ENCODE measurements around the gene FCN2. TPM values are rescaled to one million over a fixed set of nuclear protein-coding genes. Genes with fewer than 3 reads are reported as not detected.

The FCN2 gene
- polyA plus RNA-seq, 3 donors: 0.84 to 4.1 (median 3.1) TPM

GRCh38 chr9:134863306-134863902, 17.2 kb upstream of the FCN2 start:
- no peak overlapping the region for H3K27ac ChIP-seq (ENCODE audit: low read depth, low read length)
- WGBS, 3 donors: 86 to 91% (median 87%) methylated on average over 16 of the region's 16 CpGs

- WGBS, 3 donors: 59 to 73% (median 66%) methylated on average over 28 of the region's 28 CpGs
- H3K27ac ChIP-seq (ENCODE audit: low read depth, low read length): no peak overlapping the region
Observed at GRCh38 chr9:134863941-134864820, 16.4 kb upstream of the FCN2 start.

GRCh38 chr9:134864821-134865190, 15.8 kb upstream of the FCN2 start:
- H3K27ac ChIP-seq (ENCODE audit: low read depth, low read length): no peak overlapping the region
- WGBS, 3 donors: 84 to 90% (median 90%) methylated on average over 13 of the region's 13 CpGs

GRCh38 chr9:134867917-134868750, 12.5 kb upstream of the FCN2 start:
- no peak overlapping the region for H3K27ac ChIP-seq (ENCODE audit: low read depth, low read length)
- WGBS, 3 donors: 87 to 94% (median 94%) methylated on average over 22 of the region's 22 CpGs

GRCh38 chr9:134868751-134869553, 11.7 kb upstream of the FCN2 start:
- H3K27ac ChIP-seq (ENCODE audit: low read depth, low read length): no peak overlapping the region
- 81 to 90% (median 85%) methylated on average over 25 of the region's 25 CpGs for WGBS, 3 donors

GRCh38 chr9:134869554-134870300, 10.9 kb upstream of the FCN2 start:
- no peak overlapping the region for H3K27ac ChIP-seq (ENCODE audit: low read depth, low read length)
- 79 to 89% (median 89%) methylated on average over 17 of the region's 17 CpGs for WGBS, 3 donors

GRCh38 chr9:134870301-134870694, 10.3 kb upstream of the FCN2 start:
- H3K27ac ChIP-seq (ENCODE audit: low read depth, low read length): no peak overlapping the region
- 80 to 91% (median 88%) methylated on average over 11 of the region's 11 CpGs for WGBS, 3 donors

- H3K27ac ChIP-seq (ENCODE audit: low read depth, low read length): no peak overlapping the region
- 67 to 77% (median 68%) methylated on average over 30 of the region's 30 CpGs for WGBS, 3 donors
Observed at GRCh38 chr9:134870746-134871662, 9.6 kb upstream of the FCN2 start.

GRCh38 chr9:134871697-134872340, 8.8 kb upstream of the FCN2 start:
- 40 to 61% (median 57%) methylated on average over 16 of the region's 16 CpGs for WGBS, 3 donors
- H3K27ac ChIP-seq (ENCODE audit: low read depth, low read length): no peak overlapping the region

- no peak overlapping the region for H3K27ac ChIP-seq (ENCODE audit: low read depth, low read length)
- WGBS, 3 donors: 73 to 84% (median 80%) methylated on average over 24 of the region's 24 CpGs
Observed at GRCh38 chr9:134872482-134873231, 8.0 kb upstream of the FCN2 start.

GRCh38 chr9:134875371-134875770, 5.2 kb upstream of the FCN2 start:
- 50 to 58% (median 56%) methylated on average over 1 of the region's 1 CpG for WGBS, 3 donors
- H3K27ac ChIP-seq (ENCODE audit: low read depth, low read length): no peak overlapping the region

GRCh38 chr9:134877541-134877940, 3.1 kb upstream of the FCN2 start:
- H3K27ac ChIP-seq (ENCODE audit: low read depth, low read length): no peak overlapping the region
- WGBS, 3 donors: 82 to 91% (median 90%) methylated on average over 4 of the region's 4 CpGs

- H3K27ac ChIP-seq (ENCODE audit: low read depth, low read length): no peak overlapping the region
- WGBS, 3 donors: 77 to 90% (median 88%) methylated on average over 13 of the region's 13 CpGs
Observed at GRCh38 chr9:134879664-134880483, 736 bp upstream of the FCN2 start.

- H3K27ac ChIP-seq (ENCODE audit: low read depth, low read length): no peak overlapping the region
- 82 to 96% (median 95%) methylated on average over 13 of the region's 13 CpGs for WGBS, 3 donors
Observed at GRCh38 chr9:134881313-134881670, 682 bp downstream of the FCN2 start.
